Progenitor cell of endocrine pancreas (in vitro differentiated cells): ENCODE data around the gene SLC66A1. TPM values are rescaled to one million over a fixed set of nuclear protein-coding genes. Genes with fewer than 3 reads are reported as not detected.

Experiments
- DNase-seq: peaks from one replicate; pipeline ENCODE4 v3.0.0; 2021; ENCODE audit warnings: low spot score; ENCODE audit not compliant: unreplicated experiment
- H3K27ac Mint-ChIP-seq: 2 replicates; pipeline ENCODE4 v1.8.0; 2021; ENCODE audit warnings: mild to moderate bottlenecking, moderate library complexity, mixed read lengths
- H3K27me3 Mint-ChIP-seq: 2 replicates; pipeline ENCODE4 v1.8.0; 2021; ENCODE audit warnings: mixed read lengths
- H3K36me3 Mint-ChIP-seq: 2 replicates; pipeline ENCODE4 v1.8.0; 2022; ENCODE audit warnings: mixed read lengths; ENCODE audit not compliant: insufficient read depth
- H3K4me1 Mint-ChIP-seq: 2 replicates; pipeline ENCODE4 v1.8.0; 2021; ENCODE audit warnings: low read depth, mixed read lengths
- H3K4me3 Mint-ChIP-seq: 2 replicates; pipeline ENCODE4 v1.8.0; 2021; ENCODE audit warnings: low read depth, mild to moderate bottlenecking, moderate library complexity, mixed read lengths
- H3K9me3 Mint-ChIP-seq: 2 replicates; pipeline ENCODE4 v1.8.0; 2021; ENCODE audit warnings: low read depth, mixed read lengths
- CTCF ChIP-seq: fragments of 200-600 bp; sonication (generic); IDR thresholded peaks from one replicate; pipeline ENCODE4 v1.5.0; 2021; ENCODE audit warnings: antibody characterized with exemption, mild to moderate bottlenecking; ENCODE audit not compliant: unreplicated experiment
- total RNA-seq: library from RNA; stranded (reverse); gene quantifications from 2 replicates; pipeline ENCODE4 v1.2.1, GENCODE V29; 2021

Gene SLC66A1
- total RNA-seq, 1 donor from 2014 or later, result 25.7 TPM

GRCh38 chr1:19310061-19310460 is 2.1 kb upstream of the SLC66A1 start:
- Mint-ChIP-seq H3K27me3 (no peaks in the 10 kb centered on the region), H3K9me3 (no peaks in the 10 kb centered on the region), H3K4me1 (peaks cover 15% of the 10 kb centered on the region), H3K36me3 (peaks cover 17% of the 10 kb centered on the region), H3K4me3 (peak overlapping the region; percentile 47), H3K27ac (no peak overlapping the region)
- no peak for DNase-seq
- no peak for TF ChIP-seq CTCF

- no peak for TF ChIP-seq CTCF
- Mint-ChIP-seq H3K27me3 (no peaks in the 10 kb centered on the region), H3K27ac (peak overlapping the region; percentile 79)
These were observed 1.2 kb upstream of the SLC66A1 start for GRCh38 chr1:19310720-19311502.

DNA sequence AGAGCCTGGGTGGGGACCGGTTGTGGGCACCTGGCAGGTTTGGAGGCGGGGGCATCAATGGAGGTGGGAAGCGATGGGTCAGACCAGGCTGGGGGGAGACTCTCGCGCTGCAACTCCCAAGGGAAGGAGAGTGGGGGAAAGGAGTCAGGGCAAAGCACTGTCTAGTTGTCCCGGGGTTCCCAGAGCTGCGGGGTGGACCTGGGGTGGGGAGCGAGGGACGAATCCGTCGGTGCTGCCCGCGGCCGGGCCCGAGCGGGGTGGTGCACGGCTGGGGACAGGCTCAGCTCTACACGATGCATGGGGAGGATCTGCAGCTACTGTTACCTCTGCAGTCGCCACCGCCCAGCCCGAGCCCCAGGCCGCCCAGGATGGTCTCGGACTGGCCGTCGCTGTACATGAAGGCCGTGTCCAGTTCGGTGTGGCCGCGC is 609 bp upstream of the SLC66A1 start:
- H3K27me3 Mint-ChIP-seq, result no peaks in the 10 kb centered on the region
- H3K4me1 Mint-ChIP-seq, result peaks cover 15% of the 10 kb centered on the region
- no peak for DNase-seq
- H3K9me3 Mint-ChIP-seq, result no peaks in the 10 kb centered on the region
- H3K27ac Mint-ChIP-seq, result peak overlapping the region; percentile 79
- TF ChIP-seq CTCF, result no peak
- peak overlapping the region; percentile 88 for H3K4me3 Mint-ChIP-seq
- H3K36me3 Mint-ChIP-seq, result peaks cover 12% of the 10 kb centered on the region

More at GRCh38 chr1:19310720-19311502, 1.2 kb upstream of the SLC66A1 start:
- no peak for DNase-seq
- peaks cover 12% of the 10 kb centered on the region for H3K36me3 Mint-ChIP-seq
- H3K4me1 Mint-ChIP-seq, result peaks cover 15% of the 10 kb centered on the region
- peak overlapping the region; percentile 88 for H3K4me3 Mint-ChIP-seq
- no peaks in the 10 kb centered on the region for H3K9me3 Mint-ChIP-seq

GRCh38 chr1:19312782-19313635 is 883 bp downstream of the SLC66A1 start:
- Mint-ChIP-seq H3K4me1 (peaks cover 15% of the 10 kb centered on the region), H3K9me3 (no peaks in the 10 kb centered on the region), H3K27ac (peak overlapping the region; percentile 89), H3K36me3 (peaks cover 4% of the 10 kb centered on the region), H3K27me3 (no peaks in the 10 kb centered on the region), H3K4me3 (peak overlapping the region; percentile 83)
- TF ChIP-seq CTCF, result no peak
- no peak for DNase-seq

DNA sequence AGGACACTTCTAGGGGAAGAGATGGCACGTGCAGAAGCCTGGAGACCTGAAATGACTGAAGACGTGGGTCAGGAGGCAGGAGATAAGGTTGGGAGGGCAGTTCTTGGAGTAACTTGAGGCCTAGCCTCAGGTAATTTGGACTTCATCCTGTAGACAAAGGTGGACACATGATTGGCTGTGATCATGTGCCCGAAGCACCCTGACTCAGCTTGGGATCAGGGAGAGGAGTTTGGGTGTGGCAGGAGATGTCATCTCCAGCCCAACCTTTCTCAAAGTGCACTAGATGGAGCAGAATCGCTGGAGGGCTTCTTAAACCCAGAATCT is 1.5 kb downstream of the SLC66A1 start:
- H3K27me3 Mint-ChIP-seq, result no peaks in the 10 kb centered on the region
- peaks cover 15% of the 10 kb centered on the region for H3K4me1 Mint-ChIP-seq
- DNase-seq, result no peak
- no peak for TF ChIP-seq CTCF
- H3K9me3 Mint-ChIP-seq, result no peaks in the 10 kb centered on the region
- peaks cover 5% of the 10 kb centered on the region for H3K36me3 Mint-ChIP-seq
- H3K27ac Mint-ChIP-seq, result peak overlapping the region; percentile 15
- peak overlapping the region; percentile 83 for H3K4me3 Mint-ChIP-seq
